HuH-7 (cell line): Measurements from ENCODE around the gene UBA6.
"Not testable (repeated sequence)": the region's sequence is repeated elsewhere in the genome, so short reads cannot be mapped to it uniquely, and the experiment has no call there.

Experiments used
- DNase-seq: peaks from one replicate; pipeline ENCODE4 v3.0.0; 2011; ENCODE audit warnings: low spot score

The UBA6 gene

GRCh38 chr4:67660418-67660817 is 40.5 kb downstream of the UBA6 start:
- no peak for DNase-seq

DNA sequence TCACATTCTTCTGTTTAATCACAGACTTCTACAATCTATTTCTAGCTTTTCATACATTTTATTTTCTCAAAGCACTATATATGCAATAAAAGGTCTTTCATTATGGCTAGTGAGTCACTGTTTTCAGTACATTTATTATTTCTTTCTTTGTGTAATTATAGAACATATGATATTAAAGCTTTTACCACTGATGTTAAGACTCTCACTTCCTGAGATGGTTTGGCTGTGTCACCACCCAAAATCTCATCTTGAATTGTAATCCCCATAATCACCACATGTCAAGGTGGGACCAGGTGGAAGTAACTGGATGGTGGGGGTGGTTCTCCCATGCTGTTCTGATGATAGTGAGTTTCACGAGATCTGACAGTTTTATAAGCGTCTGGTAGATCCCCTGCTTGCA is 41.9 kb downstream of the UBA6 start:
- DNase-seq: no peak

GRCh38 chr4:67658302-67658701 is 42.7 kb downstream of the UBA6 start:
- DNase-seq: no peak

DNA sequence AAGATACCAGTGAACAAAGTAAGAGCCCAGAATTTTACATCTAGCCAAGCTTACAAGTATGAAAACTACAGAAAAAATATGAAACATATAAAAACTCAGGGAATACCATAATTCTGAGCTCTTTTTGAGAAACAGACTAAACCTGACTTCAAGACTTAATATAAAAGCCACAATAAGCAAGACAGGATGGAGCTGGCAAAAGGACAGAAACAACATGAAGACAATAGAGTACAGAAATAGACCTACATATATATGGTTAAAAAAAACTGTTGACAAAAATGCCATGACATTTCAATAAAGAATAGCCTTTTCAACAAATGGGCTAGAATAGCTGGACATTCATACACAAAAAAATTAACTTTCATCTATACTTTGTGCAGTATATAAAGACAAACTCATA is 49.4 kb downstream of the UBA6 start:
- DNase-seq: no peak

DNA sequence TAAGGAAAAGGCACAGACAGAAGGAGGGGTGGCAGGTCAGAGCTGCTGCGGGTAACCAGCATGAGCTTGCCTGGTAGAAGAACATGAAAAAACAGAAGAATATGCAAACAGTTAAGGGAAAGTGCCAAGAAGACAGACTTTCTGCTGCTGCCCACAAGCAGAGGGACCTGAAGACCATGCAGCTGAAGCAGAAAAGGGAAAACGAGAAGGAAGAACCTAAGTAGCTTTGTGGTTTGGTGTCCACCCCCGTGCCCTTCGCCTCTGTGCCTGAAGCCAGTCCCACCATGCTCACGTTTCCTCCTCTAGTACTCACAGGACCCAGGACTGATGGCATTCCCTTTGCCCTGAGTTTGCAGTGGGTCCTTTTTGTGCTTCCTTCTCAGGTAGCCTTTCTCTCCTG is 62.8 kb downstream of the UBA6 start:
- no peak for DNase-seq

GRCh38 chr4:67636978-67637377 is 64.0 kb downstream of the UBA6 start:
- DNase-seq: not testable (repeated sequence)

DNA sequence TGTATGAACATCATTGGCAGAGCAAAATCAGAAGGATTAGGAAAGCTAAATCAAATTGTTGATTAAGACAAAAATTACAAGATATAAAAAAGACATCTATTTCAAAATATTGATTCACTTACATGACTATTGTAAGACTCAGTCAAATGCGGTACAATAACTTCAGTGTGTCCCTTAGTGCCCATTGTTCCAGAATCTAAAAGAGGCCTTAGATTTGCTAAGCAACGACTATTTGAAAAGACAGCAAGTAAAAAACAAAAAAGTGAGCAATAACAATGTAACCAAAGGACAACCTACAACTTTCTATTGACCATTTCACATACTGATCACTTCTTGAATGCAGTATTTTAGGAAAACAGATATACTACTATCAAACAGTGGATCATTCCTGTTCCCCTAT is 65.6 kb downstream of the UBA6 start:
- no peak for DNase-seq

GRCh38 chr4:67634741-67635140 is 66.2 kb downstream of the UBA6 start:
- DNase-seq: no peak

DNA sequence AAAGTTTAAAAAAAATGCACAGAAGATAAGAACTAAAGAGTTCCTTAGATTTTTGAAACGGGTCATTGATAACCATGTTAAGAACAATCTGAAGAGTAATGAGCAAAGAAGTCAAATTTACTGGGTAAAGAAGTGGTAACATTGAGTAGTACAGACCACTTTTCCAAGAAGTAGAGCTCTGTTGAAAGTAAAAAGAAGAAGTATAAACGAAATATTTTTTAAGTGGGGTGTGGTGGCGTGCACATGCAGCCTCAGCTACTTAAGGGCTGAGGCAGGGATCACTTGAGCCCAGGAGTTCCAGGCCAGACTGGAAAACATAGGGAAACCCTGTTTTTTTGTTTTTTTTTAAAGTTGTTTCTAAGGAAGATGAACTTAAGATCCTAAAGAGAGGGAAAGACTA is 68.5 kb downstream of the UBA6 start:
- DNase-seq: no peak

- no peak for DNase-seq
Observed at GRCh38 chr4:67624939-67625338, 76.0 kb downstream of the UBA6 start.

DNA sequence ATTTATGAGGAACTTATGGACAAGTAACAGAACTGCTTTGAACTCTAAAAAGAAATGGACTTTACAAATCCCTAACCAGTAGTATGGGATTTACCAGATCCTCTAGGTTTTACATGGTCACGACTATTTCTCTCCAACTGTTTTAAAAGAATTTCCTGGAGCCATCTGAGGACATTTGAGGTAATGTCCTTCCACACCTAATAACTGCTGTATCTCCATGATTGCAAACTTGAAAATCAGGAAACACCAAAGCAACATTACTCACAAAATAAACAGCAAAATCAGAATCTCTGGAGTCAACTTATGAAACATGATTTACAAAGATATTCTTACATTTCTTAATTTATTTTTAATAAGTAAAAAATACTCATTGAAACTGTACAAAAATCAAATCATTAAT is 84.5 kb downstream of the UBA6 start:
- DNase-seq: no peak

DNA sequence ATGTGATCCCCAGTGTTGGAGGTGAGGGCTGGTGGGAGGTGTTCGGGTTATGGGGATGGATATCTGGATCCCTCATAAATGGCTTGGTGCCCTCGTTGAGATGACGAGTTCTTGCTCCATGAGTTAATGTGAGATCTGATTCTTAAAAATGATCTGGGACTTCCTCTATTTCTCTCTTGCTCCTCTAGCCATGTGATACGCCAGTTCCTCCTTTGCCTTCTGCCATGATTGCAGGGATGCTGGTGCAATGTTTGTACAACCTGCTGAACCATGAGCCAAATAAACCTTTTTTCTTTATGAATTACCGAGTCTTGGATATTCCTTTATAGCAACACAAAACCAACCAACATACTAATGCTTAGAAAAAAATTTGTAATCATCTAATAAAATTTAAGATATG is 85.8 kb downstream of the UBA6 start:
- DNase-seq: no peak

DNA sequence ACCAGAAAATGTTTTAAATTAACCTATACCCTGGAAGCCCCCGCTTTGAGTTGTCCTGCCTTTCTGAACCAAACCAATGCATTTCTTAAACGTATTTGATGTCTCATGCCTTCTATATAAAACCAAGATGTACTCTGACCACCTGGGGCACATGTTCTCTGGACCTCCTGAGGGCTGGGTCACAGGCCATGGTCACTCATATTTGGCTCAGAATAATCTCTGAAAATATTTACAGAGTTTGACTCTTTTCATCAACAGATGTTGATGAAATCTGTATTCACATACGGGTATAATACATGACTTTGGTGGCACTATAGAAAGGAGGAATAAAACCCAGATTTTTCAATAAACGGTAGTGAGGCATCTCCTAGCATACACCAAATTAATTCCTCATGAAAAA is 86.8 kb downstream of the UBA6 start:
- no peak for DNase-seq

DNA sequence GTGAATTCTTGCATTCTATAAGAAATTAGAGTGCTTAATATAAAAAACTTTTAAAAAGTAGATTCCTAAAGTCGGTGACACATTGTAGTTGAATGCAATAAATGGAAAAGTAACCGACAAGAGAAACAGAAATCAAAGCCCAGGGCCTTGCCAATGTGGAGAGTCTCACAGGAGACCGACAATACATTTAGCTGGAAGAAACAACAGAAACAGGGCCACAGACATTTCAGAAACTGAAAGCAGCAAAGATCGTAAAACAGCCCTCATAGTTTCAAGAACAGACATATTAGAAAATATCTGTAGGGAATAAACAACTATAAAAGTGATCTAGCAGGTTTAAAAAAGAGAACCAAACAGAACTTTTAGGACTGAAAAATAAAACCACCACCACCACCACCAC is 92.9 kb downstream of the UBA6 start:
- no peak for DNase-seq

- DNase-seq: no peak
Observed at GRCh38 chr4:67604749-67605148, 96.2 kb downstream of the UBA6 start.

GRCh38 chr4:67604029-67604381 is 97.0 kb downstream of the UBA6 start:
- DNase-seq: no peak

DNA sequence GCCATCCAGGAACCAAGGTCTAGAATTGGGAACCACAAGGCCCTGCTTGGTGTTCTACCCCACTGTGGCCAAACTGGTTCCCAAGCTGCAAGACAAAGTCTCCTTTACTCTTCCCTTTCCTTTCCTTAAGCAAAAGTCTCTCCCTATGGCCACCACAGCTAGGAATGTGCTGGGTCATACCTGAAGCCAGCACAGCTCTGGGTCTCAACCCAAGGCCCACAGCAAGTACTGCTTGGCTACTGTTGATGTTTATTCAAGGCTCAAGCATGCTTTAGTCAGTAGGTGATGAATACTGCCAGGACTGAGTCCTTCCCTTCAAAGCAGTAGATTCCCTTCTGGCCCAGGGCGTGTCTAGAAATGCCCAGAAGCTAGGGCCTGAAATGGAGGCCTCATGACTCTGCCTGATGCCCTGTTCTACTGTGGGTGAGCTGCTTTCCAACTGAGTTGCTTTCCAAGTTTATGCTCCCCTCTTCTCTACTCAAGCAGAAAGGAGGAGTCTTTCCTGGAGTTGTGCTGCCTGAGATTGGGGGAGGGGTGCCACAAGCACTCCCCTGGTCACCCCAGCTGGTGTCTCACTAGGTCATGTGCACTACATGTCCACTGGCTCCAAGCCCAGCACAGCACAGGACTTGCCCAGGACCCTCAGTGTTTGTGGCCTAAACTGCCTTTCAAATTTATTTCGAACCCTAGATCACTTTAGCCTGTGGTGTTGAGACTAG is 97.5 kb downstream of the UBA6 start:
- DNase-seq: no peak

DNA sequence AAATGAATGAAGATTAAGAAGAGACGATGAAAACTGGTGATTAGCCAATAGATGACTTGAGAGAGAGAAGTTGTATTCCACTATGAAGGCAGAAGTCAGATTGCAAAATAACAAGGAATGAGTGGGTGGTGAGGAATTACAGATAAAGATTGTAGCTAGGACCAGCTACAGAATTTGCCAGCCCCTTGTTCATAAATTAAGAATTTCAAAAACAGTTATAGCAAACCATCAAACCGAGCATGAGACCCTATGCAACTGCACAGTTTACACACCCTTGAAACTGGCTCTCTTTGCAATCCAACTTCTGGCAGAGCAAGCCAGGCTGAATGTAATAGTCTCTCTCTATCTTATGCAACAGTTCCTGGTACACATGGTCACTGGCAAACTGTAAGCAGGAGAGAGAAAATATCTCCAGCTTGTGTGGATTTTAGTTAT is 107.2 kb downstream of the UBA6 start:
- peak; percentile 4 for DNase-seq

- no peak for DNase-seq
Observed at GRCh38 chr4:67587156-67587555, 113.8 kb downstream of the UBA6 start.

DNA sequence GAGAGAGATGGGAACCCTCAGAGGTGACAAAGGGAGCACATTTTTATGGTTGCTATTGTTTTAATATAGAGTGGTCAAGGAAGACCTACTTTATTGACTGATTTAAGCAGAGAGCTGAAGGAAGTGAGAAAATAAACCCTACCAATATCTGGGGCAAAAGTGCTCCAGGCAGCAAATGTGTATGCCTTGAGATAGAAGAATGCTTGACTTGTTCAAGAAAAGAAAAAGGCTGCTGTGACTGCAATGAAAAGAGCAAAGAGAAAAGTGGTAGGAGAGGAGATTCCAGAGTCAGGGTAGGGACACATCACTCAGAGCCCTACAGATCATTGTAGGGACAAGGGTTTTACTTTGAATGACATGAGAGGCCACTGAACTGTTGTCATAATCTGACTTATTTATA is 116.5 kb downstream of the UBA6 start:
- no peak for DNase-seq

DNA sequence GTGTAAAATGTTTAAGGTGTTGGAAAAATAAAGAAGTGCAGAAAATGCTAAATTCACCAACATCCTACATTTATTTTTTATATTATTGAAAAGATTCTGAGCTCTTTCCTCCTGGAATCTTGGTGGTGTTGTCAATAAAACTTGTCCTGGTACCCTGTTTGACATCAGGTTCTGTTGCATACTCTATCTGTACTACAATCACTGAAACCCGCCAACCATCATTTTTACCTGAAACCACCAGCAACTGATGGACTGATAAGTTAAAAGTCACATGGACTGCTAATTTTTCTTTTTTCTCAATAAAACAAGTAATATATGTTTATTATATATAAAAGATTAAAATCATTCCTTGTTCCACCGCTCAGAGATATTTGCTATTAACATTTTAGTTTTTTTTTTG is 119.0 kb downstream of the UBA6 start:
- DNase-seq: no peak

DNA sequence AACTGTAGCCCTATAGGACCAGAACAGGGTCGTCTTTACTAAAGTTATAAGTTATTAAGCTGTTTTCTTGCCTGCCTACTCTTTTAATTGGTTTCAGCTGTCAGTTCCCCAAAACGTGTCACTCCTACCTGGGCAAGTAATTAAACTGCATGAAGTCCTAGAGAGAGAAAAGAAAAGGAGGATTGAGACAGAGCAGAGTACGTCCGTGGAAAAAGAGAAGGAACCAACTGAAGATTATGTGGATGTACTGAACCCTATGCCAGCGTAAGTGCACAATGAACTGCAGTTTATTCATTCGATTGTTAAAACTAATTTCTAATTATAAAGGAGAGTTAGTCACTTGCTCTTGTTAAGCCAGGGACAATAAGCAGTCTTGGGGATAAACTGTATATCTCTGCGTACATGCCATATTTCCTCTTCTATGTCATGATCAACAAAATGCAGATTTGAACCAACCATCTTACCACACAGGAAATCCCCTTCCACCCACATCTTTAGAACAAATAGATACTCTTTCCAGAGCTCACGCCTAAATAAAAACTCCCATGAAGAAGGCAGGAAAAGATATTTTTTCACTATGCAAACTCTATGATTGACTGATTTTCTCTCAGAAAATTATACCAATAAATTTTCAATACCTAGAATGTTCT is 119.6 kb downstream of the UBA6 start:
- no peak for DNase-seq

DNA sequence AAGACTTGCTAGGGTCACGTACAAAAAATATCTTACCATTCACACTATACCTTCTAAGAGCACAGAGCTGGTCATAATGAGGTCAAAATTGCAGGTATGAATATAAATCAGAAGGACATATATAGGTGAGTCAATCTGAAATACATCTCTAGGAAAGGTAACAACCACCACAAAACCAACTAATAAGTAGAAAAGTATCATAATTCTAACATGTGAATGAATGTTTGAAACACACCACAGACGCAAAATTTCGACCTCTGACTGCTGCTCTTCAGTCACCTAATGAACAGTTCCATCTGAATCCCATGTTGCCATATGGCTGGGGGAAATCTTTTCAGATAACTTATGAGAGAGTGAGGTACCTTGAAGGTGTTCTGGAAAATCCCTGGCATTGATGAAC is 120.4 kb downstream of the UBA6 start:
- no peak for DNase-seq

DNA sequence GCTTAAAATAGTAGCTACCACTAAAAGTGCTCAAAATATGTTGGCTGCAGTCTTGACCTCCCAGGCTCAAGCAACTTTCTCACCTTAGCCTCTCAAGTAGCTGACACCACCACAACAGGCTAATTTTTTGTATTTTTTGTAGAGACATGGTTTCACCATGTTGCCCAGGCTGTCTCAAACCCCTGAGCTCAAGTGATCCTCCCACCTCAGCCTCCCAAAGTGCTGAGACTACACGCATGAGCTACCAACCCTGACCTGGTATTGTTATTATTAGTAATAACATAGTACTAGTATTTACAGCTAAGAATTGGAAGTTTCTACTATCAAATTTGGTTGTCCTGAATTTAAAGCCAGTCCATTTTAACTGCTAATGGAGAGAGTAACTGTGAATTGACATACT is 124.4 kb downstream of the UBA6 start:
- DNase-seq: no peak
